ENCODE results near the gene TIPARP.
A peak's percentile ranks its signal among the peaks of the same experiment; 100 is the strongest.

The TIPARP gene

DNA sequence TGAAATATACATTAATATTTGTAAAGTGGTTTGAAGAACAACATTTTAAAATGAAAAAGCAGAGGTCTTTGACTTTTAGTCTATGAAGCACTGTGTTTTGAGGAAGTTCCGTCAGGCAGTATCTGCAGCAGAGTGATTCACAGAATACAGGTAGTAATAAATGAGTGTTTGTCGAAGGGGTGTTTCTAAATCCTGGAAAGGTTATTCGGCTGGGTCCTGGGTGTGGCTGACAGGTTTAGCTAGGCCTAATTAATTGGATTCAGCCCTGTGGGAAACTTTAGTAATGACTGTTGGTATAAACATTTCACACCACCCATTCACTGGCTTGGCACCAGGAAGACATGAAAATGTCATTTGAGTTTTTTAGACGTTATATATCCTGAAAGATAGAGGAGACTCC, 51.3 kb downstream of the TIPARP start:
- ChIA-PET CTCF (no interaction called here), POLR2A (no interaction called here)
- TF ChIP-seq, protein P1, sequence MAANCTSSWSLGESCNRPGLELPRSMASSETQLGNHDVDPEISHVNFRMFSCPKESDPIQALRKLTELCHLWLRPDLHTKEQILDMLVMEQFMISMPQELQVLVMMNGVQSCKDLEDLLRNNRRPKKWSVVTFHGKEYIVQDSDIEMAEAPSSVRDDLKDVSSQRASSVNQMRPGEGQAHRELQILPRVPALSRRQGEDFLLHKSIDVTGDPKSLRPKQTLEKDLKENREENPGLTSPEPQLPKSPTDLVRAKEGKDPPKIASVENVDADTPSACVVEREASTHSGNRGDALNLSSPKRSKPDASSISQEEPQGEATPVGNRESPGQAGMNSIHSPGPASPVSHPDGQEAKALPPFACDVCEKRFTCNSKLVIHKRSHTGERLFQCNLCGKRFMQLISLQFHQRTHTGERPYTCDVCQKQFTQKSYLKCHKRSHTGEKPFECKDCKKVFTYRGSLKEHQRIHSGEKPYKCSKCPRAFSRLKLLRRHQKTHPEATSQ (tag by site-specific recombination; IDR thresholded peaks at IDR 0.05) = no peak
- TF ChIP-seq KLF1 (tag by site-specific recombination; IDR thresholded peaks at IDR 0.05) (peak; percentile 47), OSR2 (tag by site-specific recombination; IDR thresholded peaks at IDR 0.05) (no peak)
- no peaks in the 10 kb centered on the region for H3K36me3 ChIP-seq (ENCODE audit: control insufficient read depth in 2 of 2, insufficient read depth in 1 of 2, low read length in 2 of 2)
- H3K9me3 ChIP-seq (ENCODE audit: control insufficient read depth, insufficient read depth, low read depth, low read length) = no peaks in the 10 kb centered on the region
- H3K27ac ChIP-seq (ENCODE audit: extremely low read depth, low read depth, low read length) = no peak overlapping the region
- H3K4me1 ChIP-seq (ENCODE audit: control insufficient read depth, insufficient read depth, low read length) = no peaks in the 10 kb centered on the region
- H3K4me3 ChIP-seq (ENCODE audit: low read depth, low read length) = no peak overlapping the region

DNA sequence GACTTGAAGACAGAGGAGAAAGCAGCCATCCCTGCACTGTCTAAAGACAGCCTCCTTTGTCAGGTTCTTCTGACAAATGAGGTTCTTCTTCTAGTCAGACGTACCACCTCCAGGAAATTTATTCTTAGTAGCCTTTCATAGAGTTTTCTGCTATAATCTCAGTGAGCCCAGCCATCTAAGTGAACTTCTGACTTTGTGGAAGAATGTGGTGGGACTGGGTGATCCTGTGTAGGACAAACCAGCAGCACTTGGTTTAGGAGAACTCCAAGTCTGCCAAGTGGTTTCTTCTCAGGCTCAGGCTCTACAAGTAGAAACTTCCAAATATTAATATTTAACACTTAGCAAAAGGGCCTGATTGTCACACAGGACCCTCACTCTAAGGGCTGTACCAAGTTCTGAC, 52.1 kb downstream of the TIPARP start:
- ChIA-PET CTCF (no interaction called here), POLR2A (interaction anchor here (0.5 kb wide), 1 partner anchor 109 kb away, joined by 5 read pairs; no protein-coding TSS in a partner anchor)
- H3K36me3 ChIP-seq (ENCODE audit: control insufficient read depth in 2 of 2, insufficient read depth in 1 of 2, low read length in 2 of 2) = no peaks in the 10 kb centered on the region
- H3K27ac ChIP-seq (ENCODE audit: extremely low read depth, low read depth, low read length) = no peak overlapping the region
- no peaks in the 10 kb centered on the region for H3K9me3 ChIP-seq (ENCODE audit: control insufficient read depth, insufficient read depth, low read depth, low read length)
- no peaks in the 10 kb centered on the region for H3K4me1 ChIP-seq (ENCODE audit: control insufficient read depth, insufficient read depth, low read length)
- H3K4me3 ChIP-seq (ENCODE audit: low read depth, low read length) = no peak overlapping the region
- TF ChIP-seq, protein P2, sequence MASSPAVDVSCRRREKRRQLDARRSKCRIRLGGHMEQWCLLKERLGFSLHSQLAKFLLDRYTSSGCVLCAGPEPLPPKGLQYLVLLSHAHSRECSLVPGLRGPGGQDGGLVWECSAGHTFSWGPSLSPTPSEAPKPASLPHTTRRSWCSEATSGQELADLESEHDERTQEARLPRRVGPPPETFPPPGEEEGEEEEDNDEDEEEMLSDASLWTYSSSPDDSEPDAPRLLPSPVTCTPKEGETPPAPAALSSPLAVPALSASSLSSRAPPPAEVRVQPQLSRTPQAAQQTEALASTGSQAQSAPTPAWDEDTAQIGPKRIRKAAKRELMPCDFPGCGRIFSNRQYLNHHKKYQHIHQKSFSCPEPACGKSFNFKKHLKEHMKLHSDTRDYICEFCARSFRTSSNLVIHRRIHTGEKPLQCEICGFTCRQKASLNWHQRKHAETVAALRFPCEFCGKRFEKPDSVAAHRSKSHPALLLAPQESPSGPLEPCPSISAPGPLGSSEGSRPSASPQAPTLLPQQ (tag by site-specific recombination; IDR thresholded peaks at IDR 0.05) = no peak
- no peak for TF ChIP-seq ZNF184 (tag by site-specific recombination; IDR thresholded peaks at IDR 0.05)
- TF ChIP-seq, protein P3, sequence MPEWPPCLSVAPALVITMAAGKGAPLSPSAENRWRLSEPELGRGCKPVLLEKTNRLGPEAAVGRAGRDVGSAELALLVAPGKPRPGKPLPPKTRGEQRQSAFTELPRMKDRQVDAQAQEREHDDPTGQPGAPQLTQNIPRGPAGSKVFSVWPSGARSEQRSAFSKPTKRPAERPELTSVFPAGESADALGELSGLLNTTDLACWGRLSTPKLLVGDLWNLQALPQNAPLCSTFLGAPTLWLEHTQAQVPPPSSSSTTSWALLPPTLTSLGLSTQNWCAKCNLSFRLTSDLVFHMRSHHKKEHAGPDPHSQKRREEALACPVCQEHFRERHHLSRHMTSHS (tag by site-specific recombination; IDR thresholded peaks at IDR 0.05) = no peak

DNA sequence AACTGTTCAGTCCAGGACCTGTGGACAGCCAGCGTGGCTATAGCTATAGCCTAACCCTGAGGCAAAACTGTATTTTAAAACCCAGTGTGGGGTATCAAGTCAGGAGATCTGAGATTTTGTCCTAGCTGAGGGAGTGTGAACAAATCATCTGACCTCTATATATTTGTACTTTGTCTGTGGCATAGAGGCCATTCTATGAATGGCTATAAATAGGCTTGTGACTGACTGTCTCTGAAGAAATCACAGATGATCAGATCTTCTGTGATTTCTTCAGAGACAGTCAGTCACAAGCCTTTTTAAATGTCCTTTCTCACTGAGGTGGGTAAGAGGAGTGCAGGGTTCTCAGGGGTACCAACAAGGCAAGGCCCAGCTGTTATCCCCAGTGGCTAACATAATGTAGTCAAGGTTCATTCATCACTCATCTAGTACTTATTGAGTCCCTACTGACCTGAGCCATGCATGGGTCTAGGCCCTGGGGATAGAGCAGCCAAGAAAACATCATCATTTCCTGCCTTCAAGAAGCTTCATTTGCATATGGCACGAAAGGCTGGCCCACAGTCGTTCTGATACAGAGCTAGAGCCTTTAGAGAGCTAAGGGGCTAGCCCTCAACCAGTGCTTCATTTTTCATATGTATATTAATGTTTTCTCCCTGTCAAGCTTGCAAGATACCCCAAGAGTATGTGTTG, 53.3 kb downstream of the TIPARP start:
- H3K9me3 ChIP-seq (ENCODE audit: control insufficient read depth, insufficient read depth, low read depth, low read length) = no peaks in the 10 kb centered on the region
- no peaks in the 10 kb centered on the region for H3K36me3 ChIP-seq (ENCODE audit: control insufficient read depth in 2 of 2, insufficient read depth in 1 of 2, low read length in 2 of 2)
- no peaks in the 10 kb centered on the region for H3K4me1 ChIP-seq (ENCODE audit: control insufficient read depth, insufficient read depth, low read length)
- H3K4me3 ChIP-seq (ENCODE audit: low read depth, low read length) = no peak overlapping the region
- no peak overlapping the region for H3K27ac ChIP-seq (ENCODE audit: extremely low read depth, low read depth, low read length)
- CTCF ChIA-PET = no interaction called here
- POLR2A ChIA-PET = no interaction called here
- TF ChIP-seq SCRT1 (tag by site-specific recombination; IDR thresholded peaks at IDR 0.05; ENCODE audit: borderline replicate concordance) = no peak
- no peak for TF ChIP-seq ZNF266 (tag by site-specific recombination; IDR thresholded peaks at IDR 0.05; ENCODE audit: low read depth)
- TF ChIP-seq ZNF174 (tag by site-specific recombination; IDR thresholded peaks at IDR 0.05) = no peak
- TF ChIP-seq ZXDB (tag by site-specific recombination; IDR thresholded peaks at IDR 0.05) = no peak
- no peak for TF ChIP-seq ZNF560 (tag by site-specific recombination; IDR thresholded peaks at IDR 0.05; ENCODE audit: borderline replicate concordance)
- TF ChIP-seq, protein P4, sequence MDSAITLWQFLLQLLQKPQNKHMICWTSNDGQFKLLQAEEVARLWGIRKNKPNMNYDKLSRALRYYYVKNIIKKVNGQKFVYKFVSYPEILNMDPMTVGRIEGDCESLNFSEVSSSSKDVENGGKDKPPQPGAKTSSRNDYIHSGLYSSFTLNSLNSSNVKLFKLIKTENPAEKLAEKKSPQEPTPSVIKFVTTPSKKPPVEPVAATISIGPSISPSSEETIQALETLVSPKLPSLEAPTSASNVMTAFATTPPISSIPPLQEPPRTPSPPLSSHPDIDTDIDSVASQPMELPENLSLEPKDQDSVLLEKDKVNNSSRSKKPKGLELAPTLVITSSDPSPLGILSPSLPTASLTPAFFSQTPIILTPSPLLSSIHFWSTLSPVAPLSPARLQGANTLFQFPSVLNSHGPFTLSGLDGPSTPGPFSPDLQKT (IDR thresholded peaks at IDR 0.05; ENCODE audit: borderline replicate concordance, low read depth, low read length) = no peak
- TF ChIP-seq ZNF112 (tag by site-specific recombination; IDR thresholded peaks at IDR 0.05) = no peak
- TF ChIP-seq SP7 (tag by site-specific recombination; IDR thresholded peaks at IDR 0.05) = no peak
- TF ChIP-seq, protein P5, sequence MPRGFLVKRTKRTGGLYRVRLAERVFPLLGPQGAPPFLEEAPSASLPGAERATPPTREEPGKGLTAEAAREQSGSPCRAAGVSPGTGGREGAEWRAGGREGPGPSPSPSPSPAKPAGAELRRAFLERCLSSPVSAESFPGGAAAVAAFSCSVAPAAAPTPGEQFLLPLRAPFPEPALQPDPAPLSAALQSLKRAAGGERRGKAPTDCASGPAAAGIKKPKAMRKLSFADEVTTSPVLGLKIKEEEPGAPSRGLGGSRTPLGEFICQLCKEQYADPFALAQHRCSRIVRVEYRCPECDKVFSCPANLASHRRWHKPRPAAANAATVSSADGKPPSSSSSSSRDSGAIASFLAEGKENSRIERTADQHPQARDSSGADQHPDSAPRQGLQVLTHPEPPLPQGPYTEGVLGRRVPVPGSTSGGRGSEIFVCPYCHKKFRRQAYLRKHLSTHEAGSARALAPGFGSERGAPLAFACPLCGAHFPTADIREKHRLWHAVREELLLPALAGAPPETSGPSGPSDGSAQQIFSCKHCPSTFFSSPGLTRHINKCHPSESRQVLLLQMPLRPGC (tag by site-specific recombination; IDR thresholded peaks at IDR 0.05) = no peak
- TF ChIP-seq, protein P6, sequence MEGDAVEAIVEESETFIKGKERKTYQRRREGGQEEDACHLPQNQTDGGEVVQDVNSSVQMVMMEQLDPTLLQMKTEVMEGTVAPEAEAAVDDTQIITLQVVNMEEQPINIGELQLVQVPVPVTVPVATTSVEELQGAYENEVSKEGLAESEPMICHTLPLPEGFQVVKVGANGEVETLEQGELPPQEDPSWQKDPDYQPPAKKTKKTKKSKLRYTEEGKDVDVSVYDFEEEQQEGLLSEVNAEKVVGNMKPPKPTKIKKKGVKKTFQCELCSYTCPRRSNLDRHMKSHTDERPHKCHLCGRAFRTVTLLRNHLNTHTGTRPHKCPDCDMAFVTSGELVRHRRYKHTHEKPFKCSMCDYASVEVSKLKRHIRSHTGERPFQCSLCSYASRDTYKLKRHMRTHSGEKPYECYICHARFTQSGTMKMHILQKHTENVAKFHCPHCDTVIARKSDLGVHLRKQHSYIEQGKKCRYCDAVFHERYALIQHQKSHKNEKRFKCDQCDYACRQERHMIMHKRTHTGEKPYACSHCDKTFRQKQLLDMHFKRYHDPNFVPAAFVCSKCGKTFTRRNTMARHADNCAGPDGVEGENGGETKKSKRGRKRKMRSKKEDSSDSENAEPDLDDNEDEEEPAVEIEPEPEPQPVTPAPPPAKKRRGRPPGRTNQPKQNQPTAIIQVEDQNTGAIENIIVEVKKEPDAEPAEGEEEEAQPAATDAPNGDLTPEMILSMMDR (tag by site-specific recombination; IDR thresholded peaks at IDR 0.05) = no peak
- no peak for TF ChIP-seq ZNF473 (tag by site-specific recombination; IDR thresholded peaks at IDR 0.05)
- no peak for TF ChIP-seq MYNN (tag by site-specific recombination; IDR thresholded peaks at IDR 0.05; ENCODE audit: borderline replicate concordance)
- TF ChIP-seq ZNF670 (tag by site-specific recombination; IDR thresholded peaks at IDR 0.05; ENCODE audit: low read depth) = no peak
- no peak for TF ChIP-seq ZNF350 (tag by site-specific recombination; IDR thresholded peaks at IDR 0.05)
- TF ChIP-seq ZNF19 (tag by site-specific recombination; IDR thresholded peaks at IDR 0.05; ENCODE audit: low read depth) = no peak

All from HEK293 (cell line).